Retina (tissue), 1 donor: ENCODE results near the gene ABCD1.

Experiments used
- DNase-seq: peaks from one replicate; pipeline ENCODE4 v3.0.0-alpha.2; 2016

The ABCD1 gene

DNA sequence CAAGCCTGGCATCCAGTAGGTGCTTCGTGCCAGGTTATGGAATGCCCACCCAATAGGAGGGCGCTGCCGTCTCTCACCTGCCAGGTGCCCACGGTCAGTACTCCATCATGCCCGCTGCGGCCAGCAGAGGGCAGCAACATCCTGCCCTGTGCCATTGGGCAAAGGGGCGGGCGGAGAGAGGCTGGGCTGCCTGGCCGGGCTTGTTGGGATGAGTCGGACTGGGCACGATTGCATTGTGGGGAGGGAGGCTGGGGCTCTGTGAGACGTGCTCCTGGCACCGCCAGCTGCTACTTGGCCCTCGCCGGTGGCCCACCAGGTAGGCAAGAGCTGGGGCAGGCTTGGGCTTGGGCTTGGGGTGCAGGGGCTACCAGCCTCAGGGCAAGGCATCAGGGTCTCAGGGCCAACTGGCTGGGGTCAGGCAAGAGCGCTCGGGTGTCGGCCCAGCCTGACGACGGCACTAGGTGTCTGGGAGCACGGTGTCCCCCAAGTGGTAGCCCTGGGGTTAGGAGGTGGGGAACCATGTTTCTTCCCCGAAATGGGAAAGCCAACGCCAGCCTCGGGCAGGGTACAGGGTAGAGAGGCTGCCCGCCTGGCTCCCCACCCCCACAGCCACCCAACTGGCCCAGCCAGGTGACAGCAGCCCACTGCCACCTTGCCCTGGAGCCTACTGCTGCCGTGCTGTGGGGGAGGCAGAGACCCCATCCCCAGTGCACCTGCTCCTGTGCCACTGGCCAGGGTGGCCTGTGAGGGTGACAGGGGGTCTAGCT, 39.5 kb downstream of the ABCD1 start, which contains the start of gene PLXNB3:
PLXNB3 (plus strand) TSS at position 261 of the 767 bp plus-strand sequence. CDS start 1,287 bp downstream, outside the sequence.
- DNase-seq = peak; percentile 75

DNA sequence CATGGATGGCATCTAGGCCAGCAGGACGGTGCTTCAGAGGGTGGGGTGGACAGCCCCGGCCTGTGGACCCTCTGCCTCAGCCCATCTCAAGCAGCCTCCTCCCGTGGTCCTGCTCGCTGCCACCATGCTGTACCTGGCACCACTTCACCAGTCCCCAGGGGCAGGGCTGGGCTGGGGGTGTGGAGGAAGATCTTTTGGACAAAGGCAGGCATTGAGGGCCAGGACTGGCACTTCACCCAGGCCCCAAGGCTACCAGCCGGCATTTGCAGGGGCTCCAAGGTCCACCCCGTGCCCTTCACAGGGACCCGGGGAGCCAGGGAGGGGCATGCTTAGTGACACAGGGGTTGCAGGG, 40.1 kb downstream of the ABCD1 start:
- no peak for DNase-seq

DNA sequence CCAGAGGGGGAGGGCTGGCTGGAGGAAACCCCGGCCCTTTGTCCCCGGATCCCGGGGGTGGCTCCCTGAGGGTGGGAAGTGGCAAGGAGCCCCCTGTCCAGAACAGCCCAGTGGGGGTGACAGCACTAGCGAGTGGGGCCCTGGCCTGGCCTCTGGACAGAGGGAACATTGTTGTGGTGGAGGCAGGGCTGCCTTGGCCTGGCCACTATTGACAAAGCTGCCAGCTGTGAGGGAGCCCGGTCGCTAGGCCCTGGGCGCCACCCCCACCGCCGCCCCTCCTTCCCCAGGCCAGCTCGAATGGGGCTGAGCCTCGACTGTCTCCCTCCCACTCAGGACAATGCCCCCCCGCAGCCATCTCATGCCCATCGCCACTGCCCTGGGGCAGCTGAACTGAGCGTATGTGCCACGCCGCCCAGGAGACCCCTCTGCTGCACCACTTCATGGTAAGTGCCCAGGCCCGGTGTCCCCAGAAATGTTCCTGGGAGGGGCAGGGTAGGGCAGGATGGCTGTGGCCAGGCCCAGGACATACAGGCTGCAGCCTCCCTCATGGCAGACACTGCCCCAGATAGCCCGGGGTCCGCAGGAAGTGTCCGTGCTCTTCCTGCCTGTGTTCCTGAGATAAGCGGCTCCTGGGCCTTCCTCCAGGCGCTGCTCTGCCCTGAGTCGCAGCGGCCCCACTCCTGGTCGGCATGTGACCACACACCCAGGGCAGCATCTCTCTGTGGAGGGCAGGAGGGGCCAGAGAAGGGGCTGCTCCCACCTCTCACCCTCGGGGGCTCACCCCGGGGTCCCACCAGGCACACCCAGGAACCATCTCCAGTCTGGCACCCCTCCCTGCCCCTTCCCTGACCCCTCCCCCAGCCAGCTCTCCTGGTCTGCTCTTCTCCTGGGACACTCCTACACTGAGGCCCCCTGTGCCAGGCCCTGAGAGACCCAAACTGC, 40.8 kb downstream of the ABCD1 start:
- DNase-seq = no peak

DNA sequence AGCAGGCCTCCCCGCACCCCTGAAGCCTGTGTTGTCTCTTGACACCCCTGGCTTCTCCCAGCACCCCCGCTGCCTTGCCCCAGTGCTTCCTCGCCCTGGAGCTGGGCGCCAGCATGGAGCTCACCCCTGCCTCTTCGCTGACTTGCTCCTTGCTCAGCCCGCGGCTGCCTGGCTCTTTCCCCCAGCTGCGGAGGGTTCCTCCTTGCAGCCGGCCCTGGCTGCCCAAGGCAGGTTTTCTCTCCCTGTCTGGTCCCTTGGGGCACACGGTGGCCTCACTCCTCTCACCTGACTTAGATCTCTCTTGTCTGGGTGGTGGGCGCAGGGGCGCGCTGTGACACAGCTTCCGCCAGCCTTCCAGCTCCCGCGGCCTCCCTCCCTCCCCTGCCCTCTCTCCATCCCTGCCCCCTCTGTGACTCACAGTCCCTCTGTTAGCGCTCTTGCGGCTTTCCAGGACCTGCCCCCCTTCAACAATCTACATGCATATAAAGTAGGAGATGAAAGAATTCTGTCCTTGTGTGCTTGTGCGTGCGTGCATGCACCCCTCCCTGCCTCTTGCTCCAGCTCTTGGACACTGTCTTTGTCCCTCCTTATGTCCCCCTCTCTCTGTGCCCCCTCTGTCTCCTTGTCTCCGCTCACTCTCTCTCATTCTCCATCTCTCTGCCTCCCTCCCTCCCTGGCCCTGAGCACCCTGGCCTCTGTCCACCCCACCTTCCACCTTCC, 41.6 kb downstream of the ABCD1 start:
- DNase-seq = peak; percentile 57

DNA sequence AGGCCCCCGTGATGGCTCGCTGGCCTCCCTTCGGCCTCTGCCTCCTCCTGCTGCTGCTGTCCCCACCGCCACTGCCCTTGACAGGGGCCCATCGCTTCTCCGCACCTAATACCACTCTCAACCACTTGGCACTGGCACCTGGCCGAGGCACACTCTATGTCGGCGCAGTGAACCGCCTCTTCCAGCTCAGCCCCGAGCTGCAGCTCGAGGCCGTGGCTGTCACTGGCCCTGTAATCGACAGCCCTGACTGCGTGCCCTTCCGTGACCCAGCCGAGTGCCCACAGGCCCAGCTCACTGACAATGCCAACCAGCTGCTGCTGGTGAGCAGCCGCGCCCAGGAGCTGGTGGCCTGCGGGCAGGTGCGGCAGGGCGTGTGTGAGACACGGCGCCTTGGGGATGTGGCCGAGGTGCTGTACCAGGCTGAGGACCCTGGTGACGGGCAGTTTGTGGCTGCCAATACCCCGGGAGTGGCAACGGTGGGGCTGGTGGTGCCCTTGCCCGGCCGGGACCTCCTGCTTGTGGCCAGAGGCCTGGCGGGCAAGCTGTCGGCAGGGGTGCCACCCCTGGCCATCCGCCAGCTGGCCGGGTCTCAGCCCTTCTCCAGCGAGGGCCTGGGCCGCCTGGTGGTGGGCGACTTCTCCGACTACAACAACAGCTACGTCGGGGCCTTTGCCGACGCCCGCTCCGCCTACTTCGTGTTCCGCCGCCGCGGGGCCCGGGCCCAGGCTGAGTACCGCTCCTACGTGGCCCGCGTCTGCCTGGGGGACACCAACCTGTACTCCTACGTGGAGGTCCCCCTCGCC, 42.4 kb downstream of the ABCD1 start:
- no peak for DNase-seq

DNA sequence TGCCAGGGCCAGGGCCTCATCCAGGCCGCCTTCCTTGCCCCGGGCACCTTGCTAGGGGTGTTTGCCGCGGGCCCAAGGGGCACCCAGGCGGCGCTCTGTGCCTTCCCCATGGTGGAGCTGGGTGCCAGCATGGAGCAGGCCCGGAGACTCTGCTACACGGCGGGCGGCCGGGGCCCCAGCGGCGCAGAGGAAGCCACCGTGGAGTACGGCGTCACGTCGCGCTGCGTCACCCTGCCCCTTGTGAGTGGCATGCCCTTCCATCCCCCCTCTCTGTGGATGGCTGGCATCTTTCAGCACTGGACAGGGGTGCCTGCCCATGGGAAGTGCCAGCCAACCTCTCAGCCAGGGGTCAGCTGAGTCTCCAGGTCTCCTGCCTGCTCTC, 43.0 kb downstream of the ABCD1 start:
- no peak for DNase-seq

DNA sequence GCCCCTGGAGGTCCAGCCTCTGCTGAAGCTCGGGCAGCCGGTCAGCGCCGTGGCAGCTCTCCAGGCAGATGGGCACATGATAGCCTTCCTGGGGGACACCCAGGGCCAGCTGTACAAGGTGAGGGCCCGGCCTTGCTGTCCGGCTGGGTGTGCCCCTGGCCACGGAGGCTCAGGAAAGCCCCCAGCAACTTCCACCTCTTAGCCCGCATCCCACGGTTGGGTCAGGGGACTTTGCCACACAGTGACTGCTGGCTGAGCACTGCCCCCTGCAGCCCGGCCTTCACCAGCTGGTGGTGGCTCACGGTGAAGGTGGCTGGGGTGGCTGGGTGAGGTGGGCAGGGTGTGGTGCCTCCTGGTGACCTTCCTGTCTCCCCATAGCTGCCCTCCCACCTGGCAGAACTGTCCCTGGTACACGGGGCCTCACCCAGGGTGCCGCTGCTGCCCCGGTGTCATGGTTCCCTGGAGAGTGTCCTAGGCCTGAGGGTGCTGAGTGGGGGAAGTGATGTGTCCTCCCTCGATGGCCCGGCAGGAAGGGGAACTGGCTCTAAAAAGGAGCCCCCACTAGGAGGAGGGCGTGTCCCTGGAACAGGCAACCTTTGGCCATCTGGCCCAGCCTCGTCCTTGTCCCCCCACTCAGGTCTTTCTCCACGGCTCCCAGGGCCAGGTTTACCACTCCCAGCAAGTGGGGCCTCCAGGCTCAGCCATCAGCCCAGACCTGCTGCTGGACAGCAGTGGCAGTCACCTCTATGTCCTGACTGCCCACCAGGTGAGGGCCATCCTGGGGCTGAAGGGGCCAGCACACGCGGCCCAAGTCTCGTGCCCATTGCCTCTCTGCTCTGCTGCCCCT, 43.9 kb downstream of the ABCD1 start:
- no peak for DNase-seq

DNA sequence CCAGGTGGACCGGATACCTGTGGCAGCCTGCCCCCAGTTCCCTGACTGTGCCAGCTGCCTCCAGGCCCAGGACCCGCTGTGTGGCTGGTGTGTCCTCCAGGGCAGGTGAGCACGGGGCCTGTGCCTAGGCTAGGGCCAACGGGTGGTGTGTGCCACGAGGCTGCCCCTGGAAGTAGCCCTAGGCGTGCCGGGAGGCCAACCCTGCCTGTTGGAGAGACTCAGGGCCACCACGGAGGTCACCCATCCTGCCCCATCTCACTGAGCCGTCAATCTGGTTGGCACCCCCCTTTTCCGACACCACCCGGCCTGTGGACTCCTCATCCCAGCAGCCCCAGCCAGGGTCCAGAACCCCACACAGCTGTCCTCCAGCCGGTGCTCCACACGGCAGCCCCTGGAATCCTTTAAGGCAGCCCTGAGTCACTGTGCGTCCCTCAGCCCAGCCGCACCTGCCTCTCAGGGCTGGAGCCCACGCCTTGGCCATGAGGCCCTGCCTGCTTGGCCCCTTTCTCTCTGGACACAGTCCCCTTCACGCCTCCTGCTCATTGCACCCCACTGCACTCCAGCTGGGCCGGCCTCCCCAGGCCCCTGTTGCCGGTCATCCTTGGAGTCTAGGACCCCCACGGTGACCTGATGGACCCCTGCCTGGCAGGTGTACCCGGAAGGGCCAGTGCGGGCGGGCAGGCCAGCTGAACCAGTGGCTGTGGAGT, 44.7 kb downstream of the ABCD1 start:
- DNase-seq = no peak

DNA sequence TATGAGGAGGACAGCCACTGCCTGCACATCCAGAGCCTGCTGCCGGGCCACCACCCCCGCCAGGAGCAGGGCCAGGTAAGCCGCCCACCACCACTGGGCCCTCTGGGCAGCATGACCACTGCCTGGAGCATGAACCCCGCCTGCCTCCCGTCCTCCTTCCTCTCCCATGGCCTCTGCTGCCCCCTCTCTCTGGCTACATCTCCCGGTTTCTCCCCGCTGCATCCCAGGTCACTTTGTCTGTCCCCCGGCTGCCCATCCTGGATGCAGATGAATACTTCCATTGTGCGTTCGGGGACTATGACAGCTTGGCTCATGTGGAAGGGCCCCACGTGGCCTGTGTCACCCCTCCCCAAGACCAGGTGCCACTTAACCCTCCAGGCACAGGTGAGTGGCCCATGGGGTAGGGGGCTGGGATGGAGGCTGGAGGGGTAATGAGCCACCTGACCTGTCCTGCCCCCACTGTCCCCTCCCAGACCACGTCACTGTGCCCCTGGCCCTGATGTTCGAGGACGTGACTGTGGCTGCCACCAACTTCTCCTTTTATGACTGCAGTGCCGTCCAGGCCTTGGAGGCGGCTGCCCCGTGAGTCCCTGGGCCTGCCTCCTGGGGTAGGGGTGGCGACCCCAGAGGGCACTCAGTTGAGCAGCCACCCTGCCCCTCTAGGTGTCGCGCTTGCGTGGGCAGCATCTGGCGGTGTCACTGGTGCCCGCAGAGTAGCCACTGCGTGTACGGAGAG, 45.4 kb downstream of the ABCD1 start:
- no peak for DNase-seq

DNA sequence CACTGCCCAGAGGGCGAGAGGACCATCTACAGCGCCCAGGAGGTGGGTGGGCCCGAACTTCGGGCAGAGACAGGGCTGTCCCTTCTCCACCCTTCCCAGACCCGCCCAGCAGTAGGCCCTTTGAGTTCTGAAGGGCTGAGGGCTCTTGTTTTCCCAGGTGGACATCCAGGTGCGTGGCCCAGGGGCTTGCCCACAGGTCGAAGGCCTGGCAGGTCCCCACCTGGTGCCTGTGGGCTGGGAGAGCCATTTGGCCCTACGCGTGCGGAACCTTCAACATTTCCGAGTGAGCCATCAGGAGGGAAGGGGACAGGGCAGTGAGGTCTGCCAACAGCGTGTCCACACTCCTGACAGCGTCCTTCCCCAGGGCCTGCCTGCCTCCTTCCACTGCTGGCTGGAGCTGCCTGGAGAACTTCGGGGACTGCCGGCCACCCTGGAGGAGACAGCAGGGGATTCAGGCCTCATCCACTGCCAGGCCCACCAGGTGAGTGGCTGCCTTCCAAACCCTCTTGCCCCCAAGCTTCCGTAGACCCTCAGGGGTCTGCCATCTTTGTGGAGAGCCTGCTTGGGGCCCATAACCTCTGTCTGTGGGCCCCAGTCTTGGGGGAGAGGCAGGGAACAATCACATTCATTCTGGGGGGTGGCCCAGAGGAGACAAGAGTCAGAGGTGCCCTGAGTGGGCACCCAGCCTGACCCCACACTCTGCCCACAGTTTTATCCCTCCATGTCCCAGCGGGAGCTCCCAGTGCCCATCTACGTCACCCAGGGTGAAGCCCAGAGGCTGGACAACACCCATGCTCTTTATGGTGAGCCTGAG, 46.2 kb downstream of the ABCD1 start:
- no peak for DNase-seq

DNA sequence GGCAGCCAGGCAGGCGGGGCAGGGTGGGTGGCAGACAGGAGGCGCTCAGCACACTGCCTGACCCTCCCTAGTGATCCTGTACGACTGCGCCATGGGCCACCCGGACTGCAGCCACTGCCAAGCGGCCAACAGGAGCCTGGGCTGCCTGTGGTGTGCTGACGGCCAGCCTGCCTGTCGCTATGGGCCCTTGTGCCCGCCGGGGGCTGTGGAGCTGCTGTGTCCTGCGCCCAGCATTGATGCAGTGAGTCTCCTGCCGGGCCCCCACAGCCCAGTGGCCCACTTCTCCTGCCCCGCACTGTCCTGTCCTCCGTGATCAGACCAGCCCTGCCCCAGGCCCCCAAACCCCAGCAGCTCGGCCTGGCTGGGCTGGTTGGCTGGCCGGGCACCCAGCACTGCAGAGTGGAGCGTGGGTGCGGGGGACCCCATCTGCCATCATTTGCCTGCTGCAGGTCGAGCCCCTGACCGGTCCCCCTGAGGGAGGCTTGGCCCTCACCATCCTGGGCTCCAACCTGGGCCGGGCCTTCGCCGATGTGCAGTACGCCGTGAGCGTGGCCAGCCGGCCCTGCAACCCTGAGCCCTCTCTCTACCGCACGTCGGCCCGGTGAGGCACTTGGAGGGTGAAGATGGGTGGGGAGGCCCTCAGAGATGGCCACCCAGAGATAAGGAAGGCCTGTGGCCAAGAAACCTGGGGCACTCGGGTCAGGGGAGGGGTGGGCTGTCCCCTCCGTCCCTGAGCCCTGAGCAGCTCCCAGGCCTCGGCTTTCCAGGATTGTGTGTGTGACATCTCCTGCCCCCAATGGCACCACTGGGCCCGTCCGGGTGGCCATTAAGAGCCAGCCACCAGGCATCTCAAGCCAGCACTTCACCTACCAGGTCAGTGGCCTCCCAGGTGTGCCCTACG, 47.0 kb downstream of the ABCD1 start:
- no peak for DNase-seq

DNA sequence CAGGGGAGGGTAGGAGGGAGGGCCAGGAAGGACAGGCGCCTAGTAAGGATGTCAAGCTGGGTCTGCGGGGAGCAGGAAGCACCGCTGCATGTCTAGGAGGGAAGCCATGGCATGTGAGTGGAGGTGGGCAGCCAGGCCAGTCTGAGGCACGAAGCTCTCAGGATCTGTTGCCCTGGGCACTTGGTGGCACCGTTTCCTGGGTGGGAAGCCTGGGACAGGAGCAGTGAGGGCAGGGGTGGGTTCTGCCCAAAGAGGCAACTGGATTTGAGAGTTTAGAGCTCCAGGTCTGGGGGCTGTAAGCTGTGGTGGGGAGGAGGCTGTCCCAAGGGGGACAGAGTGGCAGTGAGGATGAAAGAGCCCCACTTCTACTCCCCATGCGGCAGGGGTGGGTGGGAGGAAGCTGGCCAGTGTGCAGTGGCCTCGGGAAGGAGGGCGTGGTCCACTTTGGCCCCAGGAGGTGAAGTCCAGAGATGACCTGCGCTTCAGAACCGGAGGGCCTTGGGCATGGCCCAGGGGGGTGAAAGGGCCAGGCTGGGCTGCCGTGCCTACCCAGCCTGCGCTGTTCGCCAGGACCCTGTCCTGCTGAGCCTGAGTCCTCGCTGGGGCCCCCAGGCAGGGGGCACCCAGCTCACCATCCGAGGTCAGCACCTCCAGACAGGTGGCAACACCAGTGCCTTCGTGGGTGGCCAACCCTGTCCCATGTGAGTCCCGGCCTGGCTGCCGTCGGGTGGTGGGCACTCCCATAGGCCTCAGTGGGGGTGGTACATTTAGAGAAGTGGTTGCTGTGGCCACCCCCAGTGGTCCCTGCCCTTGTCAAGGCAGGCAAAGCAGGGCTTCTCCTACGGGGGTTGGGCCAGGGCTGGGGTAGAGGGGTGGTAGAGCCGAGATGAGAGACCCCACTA, 47.9 kb downstream of the ABCD1 start:
- no peak for DNase-seq

DNA sequence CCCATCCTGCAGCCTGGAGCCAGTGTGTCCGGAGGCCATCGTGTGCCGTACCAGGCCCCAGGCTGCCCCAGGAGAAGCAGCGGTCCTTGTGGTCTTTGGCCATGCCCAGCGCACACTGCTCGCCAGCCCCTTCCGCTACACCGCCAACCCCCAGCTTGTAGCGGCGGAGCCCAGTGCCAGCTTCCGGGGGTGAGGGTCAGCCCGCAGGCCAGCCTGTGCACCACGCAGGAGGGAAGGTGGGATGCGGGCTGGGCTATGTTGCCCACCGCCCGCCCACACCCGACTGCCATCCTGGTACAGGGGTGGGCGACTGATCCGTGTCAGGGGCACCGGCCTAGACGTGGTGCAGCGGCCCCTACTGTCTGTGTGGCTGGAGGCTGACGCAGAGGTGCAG, 48.6 kb downstream of the ABCD1 start:
- no peak for DNase-seq

DNA sequence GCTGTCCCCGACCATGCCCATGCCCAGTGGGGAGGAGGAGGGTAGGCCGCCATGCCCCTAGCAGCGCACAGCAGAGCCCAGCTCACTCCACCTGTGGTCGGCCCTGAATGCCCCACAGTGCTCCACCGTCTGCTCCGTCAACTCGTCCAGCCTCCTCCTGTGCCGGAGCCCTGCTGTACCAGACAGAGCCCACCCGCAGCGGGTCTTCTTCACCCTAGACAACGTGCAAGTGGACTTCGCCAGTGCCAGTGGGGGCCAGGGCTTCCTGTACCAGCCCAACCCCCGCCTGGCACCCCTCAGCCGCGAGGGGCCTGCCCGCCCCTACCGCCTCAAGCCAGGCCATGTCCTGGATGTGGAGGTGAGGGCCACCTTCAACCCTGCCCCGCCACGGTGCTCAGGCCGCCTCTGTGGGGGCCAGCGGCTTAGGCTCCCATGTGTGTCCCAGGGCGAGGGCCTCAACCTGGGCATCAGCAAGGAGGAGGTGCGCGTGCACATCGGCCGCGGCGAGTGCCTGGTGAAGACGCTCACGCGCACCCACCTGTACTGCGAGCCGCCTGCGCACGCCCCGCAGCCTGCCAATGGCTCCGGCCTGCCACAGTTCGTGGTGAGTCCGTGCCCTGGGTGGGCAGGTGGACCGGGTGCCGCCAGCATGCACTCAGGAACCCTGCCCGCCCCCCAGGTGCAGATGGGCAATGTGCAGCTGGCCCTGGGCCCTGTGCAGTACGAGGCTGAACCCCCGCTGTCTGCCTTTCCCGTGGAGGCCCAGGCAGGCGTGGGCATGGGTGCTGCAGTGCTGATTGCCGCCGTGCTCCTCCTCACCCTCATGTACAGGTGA, 49.3 kb downstream of the ABCD1 start:
- DNase-seq = no peak

DNA sequence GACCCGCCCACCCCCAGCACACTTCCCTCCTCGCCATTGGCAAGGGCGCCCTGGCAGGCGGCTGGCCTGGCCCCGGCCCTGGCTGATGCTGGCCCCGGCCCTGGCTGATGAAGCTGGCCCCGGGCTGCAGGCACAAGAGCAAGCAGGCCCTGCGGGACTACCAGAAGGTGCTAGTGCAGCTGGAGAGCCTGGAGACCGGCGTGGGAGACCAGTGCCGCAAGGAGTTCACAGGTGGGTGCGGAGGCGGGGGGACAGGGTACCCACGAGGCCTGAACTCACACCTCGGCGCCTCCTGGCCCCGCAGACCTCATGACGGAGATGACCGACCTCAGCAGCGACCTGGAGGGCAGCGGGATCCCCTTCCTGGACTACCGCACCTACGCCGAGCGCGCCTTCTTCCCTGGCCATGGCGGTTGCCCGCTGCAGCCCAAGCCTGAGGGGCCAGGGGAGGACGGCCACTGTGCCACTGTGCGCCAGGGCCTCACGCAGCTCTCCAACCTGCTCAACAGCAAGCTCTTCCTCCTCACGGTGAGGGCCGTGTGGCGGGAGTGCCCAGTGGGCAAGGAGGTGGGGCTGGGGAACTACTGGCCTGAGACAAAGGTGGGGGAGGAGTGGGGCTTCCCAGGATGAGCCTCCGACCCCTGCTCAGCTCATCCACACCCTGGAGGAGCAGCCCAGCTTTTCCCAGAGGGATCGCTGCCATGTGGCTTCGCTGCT, 50.1 kb downstream of the ABCD1 start:
- no peak for DNase-seq
